Sigmoid colon (tissue), 4 donors: ENCODE measurements around the gene DNAJC21.

Experiments used
- EP300 ChIP-seq, 4 donors: sonication (generic); formaldehyde crosslinking; IDR thresholded peaks; one replicate each; pipeline ENCODE4 v1.6.1; 2017; ENCODE audit warnings: antibody characterized with exemption in 4 of 4
- TF ChIP-seq, protein P1 (sequence below), 4 experiments: fragments of 450-650 bp in 3 of 4; fragments of 200-600 bp in 1 of 4; IDR thresholded peaks; one replicate each; pipeline ENCODE4 v1.5.1; 2016 to 2019; ENCODE audit warnings: antibody characterized with exemption in 4 of 4, mild to moderate bottlenecking in 3 of 4, moderate library complexity in 2 of 4

DNA sequence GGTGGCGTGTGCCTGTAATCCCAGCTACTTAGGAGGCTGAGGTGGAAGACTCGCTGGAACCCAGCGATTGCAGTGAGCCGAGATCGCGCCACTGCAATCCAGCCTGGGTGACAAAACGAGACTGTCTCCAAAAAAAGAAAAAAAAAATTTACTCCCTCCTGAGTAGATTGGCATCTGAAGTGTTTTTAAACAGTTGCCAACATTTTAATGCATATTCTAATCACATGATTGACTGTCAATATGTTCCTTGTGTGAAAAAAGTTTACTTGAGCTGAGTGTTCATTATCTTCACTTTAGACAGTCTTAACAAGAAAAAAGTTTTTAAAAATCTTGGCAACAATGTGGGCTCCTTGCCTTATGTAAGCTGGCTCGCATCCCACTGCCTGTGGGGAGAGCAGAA lies 64.6 kb downstream of the DNAJC21 start:
- TF ChIP-seq, protein P1, sequence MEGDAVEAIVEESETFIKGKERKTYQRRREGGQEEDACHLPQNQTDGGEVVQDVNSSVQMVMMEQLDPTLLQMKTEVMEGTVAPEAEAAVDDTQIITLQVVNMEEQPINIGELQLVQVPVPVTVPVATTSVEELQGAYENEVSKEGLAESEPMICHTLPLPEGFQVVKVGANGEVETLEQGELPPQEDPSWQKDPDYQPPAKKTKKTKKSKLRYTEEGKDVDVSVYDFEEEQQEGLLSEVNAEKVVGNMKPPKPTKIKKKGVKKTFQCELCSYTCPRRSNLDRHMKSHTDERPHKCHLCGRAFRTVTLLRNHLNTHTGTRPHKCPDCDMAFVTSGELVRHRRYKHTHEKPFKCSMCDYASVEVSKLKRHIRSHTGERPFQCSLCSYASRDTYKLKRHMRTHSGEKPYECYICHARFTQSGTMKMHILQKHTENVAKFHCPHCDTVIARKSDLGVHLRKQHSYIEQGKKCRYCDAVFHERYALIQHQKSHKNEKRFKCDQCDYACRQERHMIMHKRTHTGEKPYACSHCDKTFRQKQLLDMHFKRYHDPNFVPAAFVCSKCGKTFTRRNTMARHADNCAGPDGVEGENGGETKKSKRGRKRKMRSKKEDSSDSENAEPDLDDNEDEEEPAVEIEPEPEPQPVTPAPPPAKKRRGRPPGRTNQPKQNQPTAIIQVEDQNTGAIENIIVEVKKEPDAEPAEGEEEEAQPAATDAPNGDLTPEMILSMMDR (IDR thresholded peaks at IDR 0.05), result no peak
- no peak for TF ChIP-seq EP300 (IDR thresholded peaks at IDR 0.05)
